Activated CD4-positive, alpha-beta T cell treated with anti-CD3 and anti-CD28 coated beads, Interleukin-2, amount 10 ng/mL, durations not matched to agents 24 days and 14 days (primary cell): Measurements from ENCODE around the gene IFNGR1. TPM values are rescaled to one million over a fixed set of nuclear protein-coding genes. Genes with fewer than 3 reads are reported as not detected.

Source experiments
- DNase-seq: peaks from one replicate; pipeline ENCODE4 v3.0.0; 2022
- H3K27ac Mint-ChIP-seq: one replicate; pipeline ENCODE4 v1.8.0; 2022; ENCODE audit warnings: mild to moderate bottlenecking, mixed read lengths
- H3K27me3 Mint-ChIP-seq: one replicate; pipeline ENCODE4 v1.8.0; 2022; ENCODE audit warnings: mixed read lengths
- H3K36me3 Mint-ChIP-seq: one replicate; pipeline ENCODE4 v1.8.0; 2022; ENCODE audit warnings: low read depth, mild to moderate bottlenecking, mixed read lengths
- H3K4me1 Mint-ChIP-seq: one replicate; pipeline ENCODE4 v1.8.0; 2021; ENCODE audit warnings: mixed read lengths
- H3K4me3 Mint-ChIP-seq: one replicate; pipeline ENCODE4 v1.8.0; 2022; ENCODE audit warnings: mild to moderate bottlenecking, moderate library complexity, mixed read lengths
- H3K9me3 Mint-ChIP-seq: one replicate; pipeline ENCODE4 v1.8.0; 2021; ENCODE audit warnings: mixed read lengths
- intact Hi-C: fragments of 100-400 bp; cut with micrococcal nuclease; formaldehyde crosslinking; loops from one replicate; pipeline ENCODE4 v1.15.1; 2023
- total RNA-seq: library from RNA; stranded (reverse); gene quantifications from 2 replicates; pipeline ENCODE4 v1.2.3, GENCODE V29; 2022

IFNGR1 gene
- total RNA-seq, 1 donor from 2014 or later: 13.9 TPM

GRCh38 chr6:137193256-137194070 lies 25.7 kb downstream of the IFNGR1 start:
- intact Hi-C loops: no loop called here
- H3K9me3 Mint-ChIP-seq: peaks cover 23% of the 10 kb centered on the region
- no peaks in the 10 kb centered on the region for H3K27me3 Mint-ChIP-seq
- H3K27ac Mint-ChIP-seq: no peak overlapping the region
- peaks cover 20% of the 10 kb centered on the region for H3K36me3 Mint-ChIP-seq
- peaks cover 8% of the 10 kb centered on the region for H3K4me1 Mint-ChIP-seq
- no peak overlapping the region for H3K4me3 Mint-ChIP-seq
- DNase-seq: peak; percentile 39

- Mint-ChIP-seq H3K27ac (no peak overlapping the region), H3K9me3 (peaks cover 23% of the 10 kb centered on the region), H3K4me3 (no peak overlapping the region), H3K27me3 (no peaks in the 10 kb centered on the region), H3K36me3 (peaks cover 14% of the 10 kb centered on the region), H3K4me1 (peaks cover 6% of the 10 kb centered on the region)
- peak; percentile 36 for DNase-seq
- intact Hi-C loops: no loop called here
These were observed 26.4 kb downstream of the IFNGR1 start for GRCh38 chr6:137192821-137193220.

GRCh38 chr6:137191670-137192069 lies 27.5 kb downstream of the IFNGR1 start:
- Mint-ChIP-seq H3K36me3 (peaks cover 8% of the 10 kb centered on the region), H3K4me3 (no peak overlapping the region), H3K9me3 (peaks cover 27% of the 10 kb centered on the region), H3K27ac (no peak overlapping the region), H3K4me1 (peaks cover 4% of the 10 kb centered on the region), H3K27me3 (no peaks in the 10 kb centered on the region)
- intact Hi-C loops: no loop called here
- DNase-seq: peak; percentile 6

DNA sequence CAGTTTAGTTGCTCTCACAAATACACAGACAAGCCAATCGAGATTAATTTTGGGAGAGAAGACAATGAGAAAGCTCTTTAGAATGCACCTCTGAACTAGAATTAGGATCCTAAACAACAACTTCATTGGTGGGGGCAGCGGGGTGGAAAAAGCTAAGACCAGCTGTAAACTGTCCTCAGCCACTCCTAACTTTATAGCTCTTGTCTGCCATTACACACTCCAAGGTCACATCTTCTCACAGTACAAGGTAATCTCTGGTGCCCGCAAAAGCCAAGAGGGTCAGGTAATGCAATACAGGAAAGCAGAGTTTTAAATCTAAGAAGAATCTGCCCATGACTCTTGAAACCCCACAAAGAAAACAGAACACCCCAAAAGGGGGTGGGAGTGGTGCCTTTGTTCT lies 27.9 kb downstream of the IFNGR1 start:
- Mint-ChIP-seq H3K27ac (no peak overlapping the region), H3K27me3 (no peaks in the 10 kb centered on the region), H3K36me3 (peaks cover 4% of the 10 kb centered on the region), H3K9me3 (peaks cover 30% of the 10 kb centered on the region), H3K4me3 (no peak overlapping the region), H3K4me1 (peaks cover 4% of the 10 kb centered on the region)
- peak; percentile 23 for DNase-seq
- intact Hi-C loops: no loop called here

- Mint-ChIP-seq H3K27ac (no peak overlapping the region), H3K36me3 (no peaks in the 10 kb centered on the region), H3K9me3 (peaks cover 35% of the 10 kb centered on the region), H3K27me3 (no peaks in the 10 kb centered on the region), H3K4me3 (no peak overlapping the region), H3K4me1 (no peaks in the 10 kb centered on the region)
- peak; percentile 33 for DNase-seq
- intact Hi-C loops: no loop called here
These were observed 28.5 kb downstream of the IFNGR1 start for GRCh38 chr6:137190583-137191094.

- DNase-seq: peak; percentile 52
- peaks cover under 1% of the 10 kb centered on the region for H3K36me3 Mint-ChIP-seq
- no peak overlapping the region for H3K27ac Mint-ChIP-seq
- no peak overlapping the region for H3K4me3 Mint-ChIP-seq
- H3K27me3 Mint-ChIP-seq: no peaks in the 10 kb centered on the region
- H3K4me1 Mint-ChIP-seq: no peaks in the 10 kb centered on the region
- H3K9me3 Mint-ChIP-seq: peaks cover 38% of the 10 kb centered on the region
- intact Hi-C loops: no loop called here
These were observed 30.3 kb downstream of the IFNGR1 start for GRCh38 chr6:137188855-137189254.

DNA sequence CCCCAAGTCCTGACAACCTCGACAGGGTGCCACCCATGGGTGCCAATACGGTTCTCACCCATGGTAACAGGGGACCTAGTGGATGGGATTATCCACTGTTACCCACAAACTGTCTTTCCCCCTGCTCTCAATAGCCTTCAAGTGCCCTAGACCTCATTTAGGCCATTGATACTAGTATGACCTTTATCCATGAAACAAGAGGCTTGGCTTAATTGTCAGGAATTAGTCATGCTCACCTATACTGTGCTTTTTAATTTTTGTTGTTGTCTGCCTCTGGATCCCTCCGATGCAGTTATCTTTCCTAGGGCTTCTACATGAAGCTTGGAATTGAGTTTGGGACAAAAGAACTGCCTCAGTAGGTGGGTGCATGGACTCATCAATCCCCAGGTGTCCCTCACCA lies 33.9 kb downstream of the IFNGR1 start:
- no peaks in the 10 kb centered on the region for H3K27me3 Mint-ChIP-seq
- intact Hi-C loops: no loop called here
- H3K36me3 Mint-ChIP-seq: peaks cover 2% of the 10 kb centered on the region
- no peak overlapping the region for H3K4me3 Mint-ChIP-seq
- peak; percentile 25 for DNase-seq
- no peaks in the 10 kb centered on the region for H3K4me1 Mint-ChIP-seq
- H3K9me3 Mint-ChIP-seq: peaks cover 26% of the 10 kb centered on the region
- no peak overlapping the region for H3K27ac Mint-ChIP-seq

- DNase-seq: no peak
- Mint-ChIP-seq H3K4me3 (no peak overlapping the region), H3K9me3 (peaks cover 30% of the 10 kb centered on the region), H3K27me3 (no peaks in the 10 kb centered on the region), H3K36me3 (peaks cover 2% of the 10 kb centered on the region), H3K4me1 (no peaks in the 10 kb centered on the region), H3K27ac (no peak overlapping the region)
- intact Hi-C loops: no loop called here
These were observed 36.5 kb downstream of the IFNGR1 start for GRCh38 chr6:137182654-137183073.

DNA sequence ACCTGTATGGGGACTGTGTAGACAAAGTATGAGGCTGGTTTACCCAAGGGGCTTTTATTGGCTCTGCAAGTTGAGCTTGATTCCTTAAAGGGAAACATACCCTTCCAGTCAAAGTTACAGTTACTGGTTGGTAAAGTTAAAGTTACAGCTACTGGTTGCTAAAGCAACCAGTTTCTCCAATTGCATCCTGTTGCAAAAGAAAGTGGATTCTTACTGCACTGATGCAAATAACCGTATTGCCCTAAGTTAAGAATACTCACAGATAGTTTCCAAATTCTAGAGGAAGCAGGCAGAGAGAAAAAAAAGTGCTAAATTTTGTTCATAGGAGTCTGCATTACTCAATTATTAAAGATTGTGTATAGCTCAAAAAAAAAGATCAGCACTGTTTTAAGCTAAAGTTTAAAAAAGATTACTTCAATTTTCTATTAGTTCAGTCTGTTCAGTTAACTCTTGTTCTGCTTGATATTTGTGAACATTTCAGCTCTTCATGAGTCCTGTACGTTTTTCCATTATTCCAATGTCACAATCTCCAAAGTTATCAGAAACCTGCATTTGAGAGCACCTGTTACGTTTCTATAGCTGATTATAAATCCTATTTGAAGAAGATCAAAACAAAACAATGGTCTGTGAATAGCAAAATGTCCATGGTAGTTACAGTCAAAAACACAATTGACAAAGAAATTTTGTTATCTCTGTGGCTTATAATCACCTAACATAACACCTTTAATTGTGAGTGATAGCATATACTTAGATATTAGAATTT lies 37.1 kb downstream of the IFNGR1 start:
- DNase-seq: peak; percentile 41
- Mint-ChIP-seq H3K9me3 (peaks cover 30% of the 10 kb centered on the region), H3K36me3 (peaks cover 2% of the 10 kb centered on the region), H3K27me3 (peaks cover under 1% of the 10 kb centered on the region), H3K27ac (no peak overlapping the region), H3K4me1 (no peaks in the 10 kb centered on the region), H3K4me3 (no peak overlapping the region)
- intact Hi-C loops: no loop called here

DNA sequence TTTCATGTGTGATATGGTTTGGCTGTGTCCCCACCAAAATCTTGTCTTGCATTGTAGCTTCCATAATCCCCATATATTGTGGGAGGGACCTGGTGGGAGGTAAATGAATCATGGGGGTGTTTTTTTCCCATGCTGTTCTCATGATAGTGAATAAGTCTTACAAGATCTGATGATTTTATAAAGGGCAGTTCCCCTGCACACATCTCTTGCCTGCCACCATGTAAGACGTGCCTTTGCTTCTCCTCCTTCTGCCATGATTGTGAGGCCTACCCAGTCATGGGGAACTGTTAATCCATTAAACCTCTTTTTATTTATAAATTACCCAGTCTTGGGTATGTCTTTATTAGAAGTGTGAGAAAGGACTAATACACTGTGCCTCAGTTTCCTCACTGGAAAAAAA lies 41.6 kb downstream of the IFNGR1 start:
- intact Hi-C loops: no loop called here
- peaks cover 16% of the 10 kb centered on the region for H3K27me3 Mint-ChIP-seq
- peak; percentile 26 for DNase-seq
- H3K4me1 Mint-ChIP-seq: no peaks in the 10 kb centered on the region
- H3K27ac Mint-ChIP-seq: no peak overlapping the region
- peaks cover 19% of the 10 kb centered on the region for H3K9me3 Mint-ChIP-seq
- H3K36me3 Mint-ChIP-seq: no peaks in the 10 kb centered on the region
- H3K4me3 Mint-ChIP-seq: no peak overlapping the region

DNA sequence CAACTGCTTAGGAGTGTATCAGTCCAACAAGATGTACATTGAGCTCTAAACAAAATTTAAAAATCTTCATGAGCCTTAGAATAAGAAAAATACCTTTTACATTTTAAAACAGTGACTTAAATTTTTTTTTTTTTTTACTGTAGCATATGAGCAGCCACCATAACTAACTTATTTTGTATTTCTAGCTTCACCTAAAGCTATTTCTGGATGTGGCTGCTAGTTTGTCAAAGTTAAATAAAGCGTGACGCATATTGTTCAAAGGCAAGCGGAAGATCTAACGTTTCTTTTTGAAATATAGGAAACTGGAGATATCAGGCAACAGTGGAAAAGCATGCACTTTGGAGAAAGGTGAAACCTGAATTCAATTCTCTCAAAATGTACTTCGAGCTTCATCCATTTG lies 42.5 kb downstream of the IFNGR1 start:
- Mint-ChIP-seq H3K4me3 (no peak overlapping the region), H3K36me3 (no peaks in the 10 kb centered on the region), H3K27ac (no peak overlapping the region), H3K27me3 (peaks cover 16% of the 10 kb centered on the region), H3K4me1 (no peaks in the 10 kb centered on the region), H3K9me3 (peaks cover 19% of the 10 kb centered on the region)
- DNase-seq: no peak
- intact Hi-C loops: no loop called here

GRCh38 chr6:137175868-137176245 lies 43.3 kb downstream of the IFNGR1 start:
- Mint-ChIP-seq H3K27ac (no peak overlapping the region), H3K4me3 (no peak overlapping the region), H3K9me3 (peaks cover 17% of the 10 kb centered on the region), H3K4me1 (peaks cover 7% of the 10 kb centered on the region), H3K27me3 (peaks cover 16% of the 10 kb centered on the region), H3K36me3 (no peaks in the 10 kb centered on the region)
- intact Hi-C loops: no loop called here
- DNase-seq: no peak

- Mint-ChIP-seq H3K9me3 (peaks cover 14% of the 10 kb centered on the region), H3K27ac (no peak overlapping the region), H3K27me3 (peaks cover 16% of the 10 kb centered on the region), H3K4me3 (no peak overlapping the region), H3K4me1 (peaks cover 8% of the 10 kb centered on the region), H3K36me3 (no peaks in the 10 kb centered on the region)
- intact Hi-C loops: no loop called here
- peak; percentile 44 for DNase-seq
These were observed 43.9 kb downstream of the IFNGR1 start for GRCh38 chr6:137175157-137175867.

DNA sequence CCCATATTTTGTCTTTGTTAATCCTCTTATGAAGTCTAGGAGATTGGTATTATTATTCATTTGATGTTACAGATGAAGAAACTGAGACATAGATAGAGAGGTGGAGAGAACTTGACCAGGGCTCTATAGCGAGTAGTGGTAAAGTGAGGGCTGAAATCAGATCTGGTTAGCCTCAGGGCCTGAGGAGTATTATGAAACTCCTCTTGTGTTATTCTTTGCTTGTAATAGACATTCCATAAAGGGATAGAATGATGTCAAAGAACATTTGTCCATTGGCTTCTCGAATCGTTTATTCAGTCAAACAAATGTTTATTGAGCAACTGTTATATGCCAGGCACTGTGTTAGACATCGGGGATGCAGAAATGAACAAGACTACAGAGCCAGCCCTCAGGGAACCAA lies 45.7 kb downstream of the IFNGR1 start, which contains the start of gene IL22RA2:
IL22RA2 (minus strand) TSS at position 144 of the 400 bp plus-strand sequence. CDS start 11,895 bp downstream, outside the sequence.
- DNase-seq: no peak
- H3K36me3 Mint-ChIP-seq: no peaks in the 10 kb centered on the region
- intact Hi-C loops: no loop called here
- H3K9me3 Mint-ChIP-seq: peaks cover 11% of the 10 kb centered on the region
- no peak within 1 kb of the TSS for H3K4me3 Mint-ChIP-seq
- H3K27ac Mint-ChIP-seq: no peak within 1 kb of the TSS
- H3K4me1 Mint-ChIP-seq: peaks cover 8% of the 10 kb centered on the region
- H3K27me3 Mint-ChIP-seq: peaks cover 16% of the 10 kb centered on the region
